ENCODE measurements around the gene NMU.
"Not testable (repeated sequence)": the region's sequence is repeated elsewhere in the genome, so short reads cannot be mapped to it uniquely, and the experiment has no call there.

NMU gene

DNA sequence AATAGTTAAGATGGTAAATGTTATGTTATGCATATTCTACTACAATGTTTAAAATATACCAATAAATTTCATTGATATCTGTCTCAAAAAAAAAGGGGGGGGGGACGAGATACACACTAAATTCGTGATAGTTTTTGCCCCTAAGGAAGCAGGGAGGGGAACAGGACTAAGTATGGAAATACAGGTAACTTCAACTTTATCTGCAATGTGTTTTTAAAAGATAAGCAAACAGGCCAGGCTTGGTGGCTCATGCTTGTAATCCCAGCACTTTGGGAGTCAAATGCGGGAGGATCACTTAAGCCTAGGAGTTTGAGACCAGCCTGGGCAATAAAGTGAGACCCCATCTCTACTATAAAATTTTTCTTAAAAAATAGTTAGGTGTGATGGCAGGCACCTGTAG lies 76.0 kb downstream of the NMU start:
- Histone ChIP-seq H3K4me2 (ENCODE audit: low read depth, low read length) (no peak overlapping the region), H3K36me3 (replicated peaks; ENCODE audit: insufficient read depth, low read length) (no peaks in the 10 kb centered on the region), H3K4me1 (ENCODE audit: low read length) (peaks cover 12% of the 10 kb centered on the region), H3K79me2 (ENCODE audit: low read length) (no peaks in the 10 kb centered on the region), H3K9me3 (replicated peaks; ENCODE audit: insufficient read depth, low read length) (no peaks in the 10 kb centered on the region), H4K20me1 (ENCODE audit: insufficient read depth, low read length) (no peaks in the 10 kb centered on the region), H3F3A (ENCODE audit: insufficient read depth, low read length) (no peaks in the 10 kb centered on the region), H3K9ac (ENCODE audit: low read length) (no peak overlapping the region), H3K27ac (ENCODE audit: low read length) (no peak overlapping the region), H3K4me3 (ENCODE audit: low read length) (no peak overlapping the region), H2AFZ (ENCODE audit: low read length) (no peak overlapping the region), H3K27me3 (replicated peaks; ENCODE audit: insufficient read depth, low read length) (no peaks in the 10 kb centered on the region), H3K9me2 (replicated peaks; ENCODE audit: insufficient read depth, low read length) (no peaks in the 10 kb centered on the region)
- TF ChIP-seq EZH2phosphoT487 (IDR thresholded peaks at IDR 0.05; ENCODE audit: low read length) = no peak
- TF ChIP-seq, protein P1, sequence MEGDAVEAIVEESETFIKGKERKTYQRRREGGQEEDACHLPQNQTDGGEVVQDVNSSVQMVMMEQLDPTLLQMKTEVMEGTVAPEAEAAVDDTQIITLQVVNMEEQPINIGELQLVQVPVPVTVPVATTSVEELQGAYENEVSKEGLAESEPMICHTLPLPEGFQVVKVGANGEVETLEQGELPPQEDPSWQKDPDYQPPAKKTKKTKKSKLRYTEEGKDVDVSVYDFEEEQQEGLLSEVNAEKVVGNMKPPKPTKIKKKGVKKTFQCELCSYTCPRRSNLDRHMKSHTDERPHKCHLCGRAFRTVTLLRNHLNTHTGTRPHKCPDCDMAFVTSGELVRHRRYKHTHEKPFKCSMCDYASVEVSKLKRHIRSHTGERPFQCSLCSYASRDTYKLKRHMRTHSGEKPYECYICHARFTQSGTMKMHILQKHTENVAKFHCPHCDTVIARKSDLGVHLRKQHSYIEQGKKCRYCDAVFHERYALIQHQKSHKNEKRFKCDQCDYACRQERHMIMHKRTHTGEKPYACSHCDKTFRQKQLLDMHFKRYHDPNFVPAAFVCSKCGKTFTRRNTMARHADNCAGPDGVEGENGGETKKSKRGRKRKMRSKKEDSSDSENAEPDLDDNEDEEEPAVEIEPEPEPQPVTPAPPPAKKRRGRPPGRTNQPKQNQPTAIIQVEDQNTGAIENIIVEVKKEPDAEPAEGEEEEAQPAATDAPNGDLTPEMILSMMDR (IDR thresholded peaks at IDR 0.05; ENCODE audit: low read length) = no peak
- no peak for TF ChIP-seq EZH2 (optimal IDR thresholded peaks at IDR 0.05; ENCODE audit: low read depth, low read length)
- DNase-seq = no peak

DNA sequence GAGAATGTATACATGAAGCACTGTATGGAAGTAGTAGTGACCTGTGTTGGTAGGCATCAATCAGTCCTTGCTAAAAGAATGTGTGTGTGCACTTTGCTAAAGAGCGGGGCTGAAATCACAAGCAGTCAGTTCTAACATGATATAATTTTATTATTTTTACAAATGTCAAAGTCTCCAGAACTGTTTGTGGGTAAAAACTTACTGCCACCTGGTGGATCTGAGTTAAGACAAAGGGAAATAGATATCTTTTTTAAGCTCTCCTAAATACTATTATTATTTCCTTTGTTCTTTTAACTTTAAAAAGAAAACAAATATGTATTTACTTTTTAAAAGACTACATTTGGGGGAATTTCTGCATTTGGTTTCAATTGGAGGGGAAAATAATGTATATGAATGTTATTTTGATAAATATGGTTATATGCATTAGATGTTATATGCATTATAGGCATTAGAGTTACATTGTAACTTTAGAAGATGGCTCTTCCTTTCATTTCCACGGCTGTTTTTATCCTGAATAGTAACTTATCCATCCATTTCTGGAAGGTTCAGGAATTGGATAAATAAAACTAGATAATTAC lies 81.6 kb downstream of the NMU start:
- H3K9me3 ChIP-seq (replicated peaks; ENCODE audit: insufficient read depth, low read length) = no peaks in the 10 kb centered on the region
- no peaks in the 10 kb centered on the region for H3K79me2 ChIP-seq (ENCODE audit: low read length)
- H2AFZ ChIP-seq (ENCODE audit: low read length) = no peak overlapping the region
- H3F3A ChIP-seq (ENCODE audit: insufficient read depth, low read length) = no peaks in the 10 kb centered on the region
- no peak overlapping the region for H3K27ac ChIP-seq (ENCODE audit: low read length)
- no peaks in the 10 kb centered on the region for H4K20me1 ChIP-seq (ENCODE audit: insufficient read depth, low read length)
- TF ChIP-seq, protein P1 (IDR thresholded peaks at IDR 0.05; ENCODE audit: low read length) = peak; percentile 26; the same call in 1 of the 2 replicates
- TF ChIP-seq EZH2 (optimal IDR thresholded peaks at IDR 0.05; ENCODE audit: low read depth, low read length) = no peak
- H3K9ac ChIP-seq (ENCODE audit: low read length) = no peak overlapping the region
- H3K9me2 ChIP-seq (replicated peaks; ENCODE audit: insufficient read depth, low read length) = no peaks in the 10 kb centered on the region
- no peaks in the 10 kb centered on the region for H3K27me3 ChIP-seq (replicated peaks; ENCODE audit: insufficient read depth, low read length)
- no peaks in the 10 kb centered on the region for H3K4me1 ChIP-seq (ENCODE audit: low read length)
- H3K36me3 ChIP-seq (replicated peaks; ENCODE audit: insufficient read depth, low read length) = no peaks in the 10 kb centered on the region
- no peak overlapping the region for H3K4me3 ChIP-seq (ENCODE audit: low read length)
- H3K4me2 ChIP-seq (ENCODE audit: low read depth, low read length) = no peak overlapping the region
- DNase-seq = peak; percentile 32

DNA sequence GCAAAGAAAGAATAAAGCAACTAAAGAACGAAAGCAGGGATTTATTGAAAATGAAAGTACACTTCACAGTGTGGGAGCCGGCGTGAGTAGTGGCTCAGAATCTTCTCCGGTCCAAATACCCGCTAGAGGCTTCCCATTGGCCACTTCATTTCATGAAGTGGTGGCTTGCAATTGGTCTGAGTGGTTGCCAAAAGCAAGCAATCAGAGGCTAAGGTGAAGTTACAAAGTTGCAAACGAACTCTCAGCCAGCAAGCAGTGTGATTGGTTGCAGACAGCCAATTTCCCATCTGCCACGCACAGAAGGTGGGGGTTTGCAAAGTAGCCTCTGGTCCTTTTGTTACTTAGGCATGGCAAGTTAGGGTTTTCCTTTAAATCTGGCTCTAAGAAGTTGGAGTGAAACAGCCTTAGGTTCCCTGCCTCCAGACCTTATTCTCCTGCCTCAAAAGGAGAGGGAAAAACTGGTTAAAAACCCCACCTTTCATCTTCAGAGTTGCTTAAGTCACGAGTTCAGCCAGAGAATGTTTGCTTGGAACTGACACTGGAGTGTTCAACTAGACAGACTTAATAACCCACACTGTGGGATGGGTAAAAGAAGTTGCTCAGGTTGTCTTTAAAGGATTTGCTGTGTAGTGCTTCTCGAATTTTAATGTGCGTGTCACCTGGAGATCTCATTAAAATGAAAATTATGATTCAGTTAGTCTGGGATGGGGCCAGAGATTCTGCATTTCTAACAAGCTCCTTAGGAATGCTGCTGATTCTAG lies 82.5 kb downstream of the NMU start:
- Histone ChIP-seq H3K4me3 (ENCODE audit: low read length) (no peak overlapping the region), H3K27ac (ENCODE audit: low read length) (no peak overlapping the region), H3K9ac (ENCODE audit: low read length) (no peak overlapping the region), H2AFZ (ENCODE audit: low read length) (no peak overlapping the region), H3K4me1 (ENCODE audit: low read length) (no peaks in the 10 kb centered on the region), H3K9me3 (replicated peaks; ENCODE audit: insufficient read depth, low read length) (no peaks in the 10 kb centered on the region), H3K9me2 (replicated peaks; ENCODE audit: insufficient read depth, low read length) (no peaks in the 10 kb centered on the region), H3K79me2 (ENCODE audit: low read length) (no peaks in the 10 kb centered on the region), H3F3A (ENCODE audit: insufficient read depth, low read length) (no peaks in the 10 kb centered on the region), H3K27me3 (replicated peaks; ENCODE audit: insufficient read depth, low read length) (no peaks in the 10 kb centered on the region), H4K20me1 (ENCODE audit: insufficient read depth, low read length) (no peaks in the 10 kb centered on the region), H3K4me2 (ENCODE audit: low read depth, low read length) (no peak overlapping the region), H3K36me3 (replicated peaks; ENCODE audit: insufficient read depth, low read length) (no peaks in the 10 kb centered on the region)
- TF ChIP-seq, protein P1 (IDR thresholded peaks at IDR 0.05; ENCODE audit: low read length) = no peak
- no peak for TF ChIP-seq EZH2 (optimal IDR thresholded peaks at IDR 0.05; ENCODE audit: low read depth, low read length)
- TF ChIP-seq EZH2phosphoT487 (IDR thresholded peaks at IDR 0.05; ENCODE audit: low read length) = no peak
- DNase-seq = no peak

DNA sequence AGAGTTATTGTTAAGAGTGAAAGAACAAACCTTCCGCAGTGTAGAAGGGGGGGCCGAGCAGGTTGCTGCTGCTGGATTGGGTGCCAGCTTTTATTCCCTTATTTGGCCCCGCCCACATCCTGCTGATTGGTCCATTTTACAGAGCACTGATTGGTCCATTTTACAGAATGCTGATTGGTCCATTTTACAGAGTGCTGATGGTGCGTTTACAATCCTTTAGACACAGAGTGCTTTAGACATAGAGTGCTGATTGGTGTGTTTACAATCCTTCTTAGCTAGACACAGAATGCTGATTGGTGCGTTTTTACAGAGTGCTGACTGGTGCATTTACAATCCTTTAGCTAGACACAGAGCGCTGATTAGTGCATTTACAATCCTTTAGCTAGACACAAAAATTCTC lies 84.1 kb downstream of the NMU start:
- DNase-seq; H3K4me3 ChIP-seq (ENCODE audit: low read length); H3K4me2 ChIP-seq (ENCODE audit: low read depth, low read length); H3K9ac ChIP-seq (ENCODE audit: low read length); H3K36me3 ChIP-seq (replicated peaks; ENCODE audit: insufficient read depth, low read length); H3K4me1 ChIP-seq (ENCODE audit: low read length); H3F3A ChIP-seq (ENCODE audit: insufficient read depth, low read length); H2AFZ ChIP-seq (ENCODE audit: low read length); H3K27me3 ChIP-seq (replicated peaks; ENCODE audit: insufficient read depth, low read length); H3K27ac ChIP-seq (ENCODE audit: low read length); H4K20me1 ChIP-seq (ENCODE audit: insufficient read depth, low read length); H3K79me2 ChIP-seq (ENCODE audit: low read length); H3K9me3 ChIP-seq (replicated peaks; ENCODE audit: insufficient read depth, low read length); H3K9me2 ChIP-seq (replicated peaks; ENCODE audit: insufficient read depth, low read length): not testable (repeated sequence)

Measured in MM.1S (cell line).